CD4-positive, alpha-beta T cell treated with Interleukin-1 beta for 1 hour (primary cell): ENCODE data around the gene WNT5A.

Source experiments
- DNase-seq, 2 donors: peaks; one replicate each; pipeline ENCODE4 v3.0.0-alpha.2; 2020 to 2022

Gene WNT5A

DNA sequence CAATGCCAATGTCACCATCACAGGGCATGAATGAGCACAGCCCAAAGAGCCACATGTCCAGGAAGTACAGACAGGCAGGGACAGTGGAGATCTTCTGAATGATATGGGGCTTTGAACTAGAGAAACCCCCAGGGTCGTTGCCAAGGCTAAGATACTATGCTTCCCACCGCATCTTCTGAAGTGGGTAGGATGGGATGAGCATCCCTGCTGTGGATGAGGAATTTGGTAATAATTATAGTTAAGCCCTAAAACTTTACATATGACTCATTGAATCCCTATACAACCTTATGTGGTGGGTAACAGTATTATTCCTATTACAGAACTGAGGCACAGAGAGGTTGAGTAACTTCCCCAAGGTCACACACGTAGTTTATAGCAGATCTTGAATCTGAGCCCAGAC lies 44.2 kb downstream of the WNT5A start:
- DNase-seq: no peak

DNA sequence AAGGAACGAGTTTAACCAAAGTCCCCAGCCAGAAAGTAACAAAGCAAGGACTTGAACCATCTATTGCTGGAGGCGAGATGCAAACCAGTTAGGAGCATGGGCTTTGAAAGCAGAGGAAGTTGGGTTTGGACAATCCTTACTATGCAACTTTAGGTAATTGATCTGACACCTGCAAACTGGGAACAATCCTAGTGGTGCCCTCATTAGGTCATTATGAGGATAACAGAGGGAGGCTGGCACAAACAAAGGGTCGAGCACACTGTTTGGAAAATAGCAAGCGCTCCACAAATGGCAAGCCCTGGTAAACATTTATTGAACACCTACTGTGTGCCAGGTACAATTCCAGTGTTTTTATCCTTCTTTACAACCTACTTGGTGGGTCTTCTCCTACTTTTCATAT lies 45.6 kb downstream of the WNT5A start:
- DNase-seq: no peak

DNA sequence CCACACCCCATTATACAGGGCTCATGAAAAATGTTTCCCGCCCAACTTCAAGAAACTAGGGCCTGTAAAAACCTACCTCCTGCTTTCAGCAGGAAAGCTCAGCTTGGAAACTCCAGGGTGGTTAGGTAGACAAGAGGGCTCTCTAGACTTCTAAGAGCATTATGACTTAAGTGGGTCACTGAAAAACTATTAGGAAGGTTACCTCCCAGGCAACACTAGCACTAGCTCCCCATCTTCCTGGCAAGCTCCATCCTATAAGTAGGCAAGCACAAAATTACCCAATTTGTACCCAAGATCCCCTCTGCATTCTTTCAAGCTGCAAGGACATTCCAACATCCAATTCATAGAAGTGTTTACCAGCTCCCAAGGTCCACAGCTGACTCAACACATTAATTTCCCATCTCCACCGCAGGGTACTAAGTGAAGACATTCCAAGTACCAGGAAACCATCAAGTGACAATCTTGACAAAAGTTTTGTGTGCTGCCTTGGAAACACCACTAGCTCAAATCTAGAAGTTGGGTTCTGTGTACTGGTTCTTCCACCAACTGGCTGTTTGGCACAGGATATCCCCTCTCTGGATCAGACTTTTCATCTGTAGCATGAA lies 46.9 kb downstream of the WNT5A start:
- no peak for DNase-seq

DNA sequence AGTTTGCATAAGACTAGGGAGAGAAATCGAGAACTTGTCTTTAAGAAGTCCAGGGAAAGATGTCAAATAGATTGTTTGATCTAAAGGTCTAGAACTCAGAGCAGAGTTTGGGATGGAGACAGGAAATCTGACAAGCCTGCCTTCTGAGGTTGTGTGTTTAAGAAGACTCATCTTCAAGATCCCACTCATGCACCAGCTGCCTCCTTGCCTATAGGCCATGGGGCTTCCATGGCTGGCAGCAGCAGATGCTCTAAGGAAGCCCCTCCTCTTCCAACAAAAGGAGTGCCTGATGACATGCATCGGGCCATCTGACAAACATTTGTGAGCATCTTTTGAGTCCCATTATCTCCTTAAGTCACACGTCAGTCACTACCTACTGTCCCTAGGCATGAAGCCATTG lies 47.4 kb downstream of the WNT5A start:
- no peak for DNase-seq

DNA sequence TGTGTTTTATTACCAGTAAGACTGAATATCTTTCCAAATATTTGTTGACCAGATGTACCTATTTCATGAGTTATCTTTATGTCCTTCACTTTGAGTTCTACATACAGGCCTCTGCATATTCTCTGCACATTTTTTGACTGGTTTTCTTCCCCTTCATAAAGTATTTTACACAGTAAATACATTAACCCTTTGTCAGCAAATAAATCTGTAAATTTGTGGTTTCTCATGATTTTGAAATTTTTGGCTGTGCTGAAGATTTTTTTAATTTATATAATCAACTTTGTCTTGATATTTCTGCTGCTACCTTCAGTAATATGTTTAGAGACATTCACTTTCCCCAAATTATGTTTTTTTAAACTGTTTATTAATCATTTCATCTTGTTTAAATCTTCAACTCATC lies 50.5 kb downstream of the WNT5A start:
- DNase-seq: no peak

DNA sequence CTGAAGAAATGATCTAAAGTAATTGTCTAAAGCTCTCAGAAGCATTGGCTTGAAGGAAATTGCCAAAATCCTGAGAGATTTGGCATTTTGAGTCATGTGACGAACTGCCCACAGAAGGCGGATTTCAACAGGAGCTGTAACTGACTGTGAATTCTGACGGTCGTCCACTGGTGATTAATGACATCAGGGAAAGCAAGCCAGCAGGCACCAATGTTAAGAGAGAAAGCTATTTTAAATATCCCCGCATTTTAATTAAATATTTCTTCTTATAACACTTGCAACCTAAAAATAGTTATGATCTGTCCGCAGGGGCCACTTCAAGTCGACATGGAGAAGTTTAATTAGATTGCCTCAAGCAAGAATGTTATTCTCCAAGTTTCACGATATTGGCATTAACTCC lies 51.6 kb downstream of the WNT5A start:
- no peak for DNase-seq

DNA sequence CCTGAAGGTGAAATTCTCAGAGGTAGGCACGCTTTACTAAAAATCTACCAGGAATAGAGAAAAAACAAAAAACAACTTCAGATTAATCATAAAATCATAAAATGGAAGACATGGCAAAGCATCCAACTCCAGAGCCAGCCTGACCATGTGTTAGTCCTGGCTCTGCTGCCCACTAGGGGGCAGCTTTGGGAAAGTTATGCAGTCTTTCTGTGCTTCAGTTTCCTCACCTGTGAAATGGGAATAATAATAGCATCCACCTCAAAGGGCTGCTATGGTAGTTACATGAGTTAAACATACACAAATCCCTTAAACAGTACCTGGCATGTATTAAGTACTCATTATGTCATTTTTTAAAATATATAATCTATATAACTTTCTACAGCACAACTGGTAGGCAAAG lies 52.3 kb downstream of the WNT5A start:
- DNase-seq: no peak

DNA sequence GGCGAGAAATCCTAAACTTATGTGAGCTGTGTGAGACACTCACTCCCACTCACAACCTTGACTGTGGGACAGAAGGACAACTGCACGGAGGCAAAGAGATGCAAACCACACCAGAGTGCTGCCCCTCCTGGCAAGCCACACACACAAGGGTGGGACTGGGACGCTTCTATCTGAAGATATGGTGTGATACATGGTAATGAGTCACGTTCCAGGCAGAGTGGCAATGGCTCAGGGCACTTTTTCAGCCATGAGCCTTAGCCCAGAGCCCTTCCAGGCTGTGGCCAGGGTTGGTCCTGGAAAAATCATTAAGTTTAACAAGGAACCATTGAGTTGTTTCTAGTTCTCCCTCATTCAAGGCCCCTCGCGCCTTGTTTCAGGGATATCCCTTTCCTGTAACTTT lies 56.1 kb downstream of the WNT5A start:
- no peak for DNase-seq

DNA sequence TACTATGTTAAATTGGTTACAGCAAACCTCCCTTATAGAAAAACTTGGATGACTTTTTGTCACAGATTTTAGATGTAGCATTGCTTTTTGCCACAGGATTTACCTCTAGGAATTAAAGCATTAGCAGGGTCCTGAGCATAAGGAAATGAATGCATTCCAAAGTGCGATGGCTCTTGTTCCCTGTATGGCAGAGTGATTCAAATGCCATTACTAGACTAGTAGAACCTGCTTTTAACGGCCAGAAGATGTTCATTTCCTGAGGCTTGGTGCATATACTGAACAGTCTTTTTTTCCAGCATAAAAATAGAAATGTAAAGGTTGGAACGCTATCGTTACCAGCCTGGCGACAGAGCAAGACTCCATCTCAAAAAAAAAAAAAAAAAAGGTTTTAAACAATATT lies 59.4 kb downstream of the WNT5A start:
- no peak for DNase-seq

DNA sequence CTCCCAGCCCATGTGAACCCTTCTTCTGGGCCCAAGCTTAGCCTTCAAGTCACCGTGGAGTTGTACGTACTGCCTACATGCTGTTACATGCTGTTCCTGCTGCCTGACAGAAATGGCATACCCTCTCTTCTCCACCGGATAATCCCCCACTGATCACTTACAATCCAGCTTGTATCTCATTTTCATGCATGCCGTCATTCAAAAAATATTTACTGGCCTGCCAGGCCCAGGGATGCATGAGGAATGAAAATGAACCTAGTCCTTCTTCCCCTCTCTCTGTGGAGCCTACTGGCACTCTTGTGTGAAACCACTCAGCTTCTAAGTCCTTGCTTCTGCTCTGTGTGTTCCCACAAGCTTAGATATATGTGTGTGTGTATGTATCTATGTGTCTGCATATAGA lies 60.6 kb downstream of the WNT5A start:
- DNase-seq: no peak

DNA sequence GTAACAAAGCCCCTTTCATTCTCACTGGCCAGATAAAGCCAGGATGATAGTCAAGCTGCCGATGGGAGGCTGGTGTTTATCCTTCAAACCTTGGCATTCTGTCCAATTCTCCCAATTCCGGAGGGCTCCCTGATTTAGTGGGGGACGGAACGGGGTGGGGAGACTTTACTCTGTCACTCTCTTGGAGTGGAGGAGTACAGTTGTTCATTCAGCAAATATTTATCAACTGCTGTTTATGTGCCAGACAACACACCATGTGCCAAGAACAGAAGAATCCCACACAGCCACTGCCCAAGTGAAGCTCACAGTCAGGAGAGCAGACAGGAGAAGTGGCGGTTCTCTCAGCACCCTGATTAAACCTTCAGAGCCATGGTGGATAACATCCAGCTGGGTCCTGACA lies 63.3 kb downstream of the WNT5A start:
- no peak for DNase-seq

DNA sequence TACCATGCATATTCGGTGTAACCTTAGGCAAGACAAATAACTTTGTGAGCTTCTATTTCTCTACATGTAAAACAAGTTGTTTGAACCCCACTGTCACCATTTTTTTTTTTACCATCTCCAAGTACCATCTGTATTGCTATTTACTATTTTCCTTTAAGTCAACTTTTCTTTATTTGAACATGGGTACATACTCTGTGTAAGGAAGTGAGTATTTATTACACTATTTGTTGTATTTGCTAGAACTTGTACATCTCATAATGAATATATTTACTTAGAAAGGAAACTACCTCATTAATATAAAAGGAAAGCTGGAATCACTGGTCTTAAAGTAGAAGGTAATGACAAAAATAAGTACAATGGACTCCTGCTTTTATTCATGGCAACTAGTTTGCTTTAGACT lies 69.9 kb downstream of the WNT5A start:
- DNase-seq: no peak

DNA sequence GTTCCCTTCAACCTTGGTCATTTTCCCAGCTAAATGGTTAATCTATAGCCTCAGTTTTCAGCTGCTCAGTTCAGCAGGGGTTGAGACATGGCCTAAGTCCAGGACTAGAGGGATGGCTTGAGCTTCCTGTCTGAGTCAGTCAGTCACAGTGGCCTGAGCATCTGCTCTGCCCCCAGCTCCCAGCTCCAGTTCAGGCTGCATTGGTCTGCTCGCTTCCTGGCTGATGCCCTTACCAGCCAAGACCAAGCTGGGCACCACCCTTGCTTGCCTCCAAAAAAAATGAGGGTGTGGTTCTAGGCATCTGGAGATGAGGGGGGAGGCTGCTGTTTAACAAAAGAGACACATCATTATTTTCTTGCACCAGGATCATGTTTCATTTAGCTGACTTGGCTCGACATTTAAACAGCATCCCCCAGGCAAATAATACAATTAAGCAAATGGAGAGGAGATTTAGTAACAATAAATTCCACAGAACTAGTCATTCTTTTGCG lies 70.7 kb downstream of the WNT5A start:
- DNase-seq: no peak
